DND-41 (cell line): ENCODE measurements around the gene SPATA4.

Experiments used
- ATAC-seq: fragments of 200-7000 bp; cut with Tn5 transposase; 3 replicates; pipeline ENCODE4 v1.9.1; 2021; ENCODE audit warnings: low read depth; ENCODE audit not compliant: insufficient read depth
- DNase-seq: peaks from one replicate; pipeline ENCODE4 v3.0.0-alpha.2; 2020
- H2AFZ ChIP-seq: 2 replicates; pipeline ENCODE4 v1.6.0; 2012; ENCODE audit warnings: low read depth, low read length
- H3K27ac ChIP-seq: 2 replicates; pipeline ENCODE4 v1.5.1; 2012; ENCODE audit warnings: low read length, inconsistent platforms
- H3K27me3 ChIP-seq: fragments of 200-600 bp; sonication (generic); 2 replicates; pipeline ENCODE4 v1.6.0; 2012; ENCODE audit warnings: low read length, mild to moderate bottlenecking, inconsistent platforms; ENCODE audit not compliant: insufficient read depth, poor library complexity
- H3K36me3 ChIP-seq: 2 replicates; pipeline ENCODE4 v1.5.1; 2012; ENCODE audit warnings: low read length, inconsistent platforms; ENCODE audit not compliant: insufficient read depth
- H3K4me1 ChIP-seq: 2 replicates; pipeline ENCODE4 v1.5.1; 2012; ENCODE audit warnings: mild to moderate bottlenecking, low read length; ENCODE audit not compliant: insufficient read depth
- H3K4me2 ChIP-seq: 2 replicates; pipeline ENCODE4 v1.6.0; 2012; ENCODE audit warnings: mild to moderate bottlenecking, moderate library complexity, low read length, inconsistent platforms; ENCODE audit not compliant: insufficient read depth
- H3K4me3 ChIP-seq, 2 experiments: fragments of 200-600 bp in 1 of 2; shearing (Covaris generic) in 1 of 2; 2 replicates each; pipeline ENCODE4 v1.5.1; 2012 to 2016; ENCODE audit warnings: inconsistent platforms in 2 of 2, low read length in 2 of 2, mild to moderate bottlenecking in 2 of 2, low read depth in 1 of 2, moderate library complexity in 1 of 2
- H3K79me2 ChIP-seq: 2 replicates; pipeline ENCODE4 v1.6.0; 2012; ENCODE audit warnings: low read length, inconsistent platforms; ENCODE audit not compliant: insufficient read depth
- H3K9ac ChIP-seq: 2 replicates; pipeline ENCODE4 v1.6.0; 2012; ENCODE audit warnings: low read depth, mild to moderate bottlenecking, inconsistent platforms, low read length, moderate library complexity
- H3K9me3 ChIP-seq: 2 replicates; pipeline ENCODE4 v1.5.1; 2012; ENCODE audit warnings: low read length, moderate library complexity, mild to moderate bottlenecking, inconsistent platforms; ENCODE audit not compliant: insufficient read depth, severe bottlenecking
- H4K20me1 ChIP-seq: 2 replicates; pipeline ENCODE4 v1.6.0; 2012; ENCODE audit warnings: low read length; ENCODE audit not compliant: insufficient read depth
- EZH2 ChIP-seq: IDR thresholded peaks from 3 replicates; pipeline ENCODE4 v1.6.1; 2012; ENCODE audit warnings: borderline replicate concordance, low read depth, mild to moderate bottlenecking, moderate library complexity, low read length, inconsistent platforms; ENCODE audit not compliant: severe bottlenecking
- TF ChIP-seq, protein P1 (sequence below): IDR thresholded peaks from 2 replicates; pipeline ENCODE4 v1.5.1; 2012; ENCODE audit warnings: borderline replicate concordance, low read length, moderate library complexity, mild to moderate bottlenecking; ENCODE audit not compliant: poor library complexity, severe bottlenecking; ENCODE audit errors: extremely low read depth

The SPATA4 gene

DNA sequence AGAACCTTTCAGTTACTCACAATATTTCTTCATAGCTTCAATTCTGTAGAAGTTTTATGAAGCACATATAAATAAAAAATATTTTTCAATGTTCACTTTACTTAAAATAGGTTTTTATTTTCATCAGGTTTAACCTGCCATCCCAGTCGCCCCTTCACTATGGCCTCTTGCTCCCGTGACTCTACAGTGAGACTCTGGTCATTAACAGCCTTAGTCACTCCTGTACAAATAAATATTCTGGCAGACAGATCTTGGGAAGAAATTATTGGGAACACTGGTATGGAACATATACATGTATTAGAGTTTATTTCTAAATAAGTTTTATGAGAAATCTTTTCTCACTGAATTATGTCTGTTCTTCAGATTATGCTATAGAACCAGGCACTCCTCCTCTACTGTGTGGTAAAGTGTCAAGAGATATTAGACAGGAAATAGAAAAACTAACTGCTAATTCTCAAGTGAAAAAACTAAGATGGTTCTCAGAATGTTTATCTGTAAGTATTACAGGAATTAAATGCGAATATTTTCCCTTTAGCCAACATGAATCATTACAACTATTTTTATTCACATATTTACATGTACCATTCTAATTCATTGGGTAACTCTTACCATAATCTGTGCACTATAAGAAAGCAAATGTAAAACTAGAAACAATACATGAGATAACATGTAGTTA lies 45.6 kb downstream of the SPATA4 start:
- Histone ChIP-seq H3K4me1 (no peaks in the 10 kb centered on the region), H4K20me1 (no peaks in the 10 kb centered on the region), H3K4me3 (no peak overlapping the region), H3K79me2 (no peaks in the 10 kb centered on the region), H3K27ac (no peak overlapping the region), H3K36me3 (no peaks in the 10 kb centered on the region), H3K9me3 (no peaks in the 10 kb centered on the region), H3K27me3 (no peaks in the 10 kb centered on the region), H3K9ac (no peak overlapping the region), H2AFZ (no peak overlapping the region), H3K4me2 (no peak overlapping the region)
- DNase-seq (no peak), ATAC-seq (no peak)
- TF ChIP-seq, protein P1, sequence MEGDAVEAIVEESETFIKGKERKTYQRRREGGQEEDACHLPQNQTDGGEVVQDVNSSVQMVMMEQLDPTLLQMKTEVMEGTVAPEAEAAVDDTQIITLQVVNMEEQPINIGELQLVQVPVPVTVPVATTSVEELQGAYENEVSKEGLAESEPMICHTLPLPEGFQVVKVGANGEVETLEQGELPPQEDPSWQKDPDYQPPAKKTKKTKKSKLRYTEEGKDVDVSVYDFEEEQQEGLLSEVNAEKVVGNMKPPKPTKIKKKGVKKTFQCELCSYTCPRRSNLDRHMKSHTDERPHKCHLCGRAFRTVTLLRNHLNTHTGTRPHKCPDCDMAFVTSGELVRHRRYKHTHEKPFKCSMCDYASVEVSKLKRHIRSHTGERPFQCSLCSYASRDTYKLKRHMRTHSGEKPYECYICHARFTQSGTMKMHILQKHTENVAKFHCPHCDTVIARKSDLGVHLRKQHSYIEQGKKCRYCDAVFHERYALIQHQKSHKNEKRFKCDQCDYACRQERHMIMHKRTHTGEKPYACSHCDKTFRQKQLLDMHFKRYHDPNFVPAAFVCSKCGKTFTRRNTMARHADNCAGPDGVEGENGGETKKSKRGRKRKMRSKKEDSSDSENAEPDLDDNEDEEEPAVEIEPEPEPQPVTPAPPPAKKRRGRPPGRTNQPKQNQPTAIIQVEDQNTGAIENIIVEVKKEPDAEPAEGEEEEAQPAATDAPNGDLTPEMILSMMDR: no peak
- no peak for TF ChIP-seq EZH2

DNA sequence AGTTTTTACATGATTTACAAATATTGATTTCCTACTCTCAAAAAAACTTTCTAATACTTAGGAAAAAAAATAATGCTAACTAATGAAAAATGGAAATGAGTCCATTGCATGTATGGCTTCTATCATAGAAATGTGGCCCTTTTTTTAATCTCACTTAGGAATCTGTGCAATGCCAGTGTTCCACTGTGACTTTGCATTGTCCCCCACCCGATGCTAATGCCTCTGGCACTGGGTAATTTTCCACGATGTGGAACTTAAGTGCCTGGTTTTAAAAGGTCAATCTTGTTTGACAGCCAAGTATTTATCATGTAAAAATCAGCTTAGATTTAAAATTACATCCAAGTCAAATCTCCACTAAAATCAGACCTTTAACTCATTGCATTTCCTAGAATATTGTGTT lies 53.1 kb downstream of the SPATA4 start:
- H4K20me1 ChIP-seq: no peaks in the 10 kb centered on the region
- no peaks in the 10 kb centered on the region for H3K36me3 ChIP-seq
- H3K9ac ChIP-seq: no peak overlapping the region
- no peak for ATAC-seq
- H2AFZ ChIP-seq: no peak overlapping the region
- no peak overlapping the region for H3K4me3 ChIP-seq
- no peaks in the 10 kb centered on the region for H3K79me2 ChIP-seq
- no peaks in the 10 kb centered on the region for H3K27me3 ChIP-seq
- H3K4me2 ChIP-seq: no peak overlapping the region
- no peaks in the 10 kb centered on the region for H3K9me3 ChIP-seq
- no peak for TF ChIP-seq EZH2
- TF ChIP-seq, protein P1: no peak
- no peak overlapping the region for H3K27ac ChIP-seq
- H3K4me1 ChIP-seq: no peaks in the 10 kb centered on the region
- DNase-seq: no peak

DNA sequence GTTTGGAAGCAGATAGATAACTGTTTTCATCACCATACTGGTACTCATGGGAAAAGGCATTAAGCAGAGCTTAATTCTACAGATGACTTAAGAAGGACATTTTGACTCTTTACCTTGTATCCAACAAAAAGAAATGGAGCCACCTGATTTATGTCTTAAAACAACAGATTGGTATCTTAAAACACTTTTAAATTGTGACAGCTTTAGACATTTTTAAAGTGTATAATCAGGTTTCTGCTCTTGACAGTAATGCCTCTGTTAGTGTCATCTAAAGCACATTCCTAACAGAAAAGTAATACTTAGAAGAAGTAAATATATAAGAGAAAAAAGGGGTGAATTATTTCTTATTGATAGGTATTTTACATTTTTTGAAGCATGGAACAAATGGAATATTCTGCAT lies 55.9 kb downstream of the SPATA4 start:
- DNase-seq (no peak), ATAC-seq (no peak)
- H4K20me1 ChIP-seq: no peaks in the 10 kb centered on the region
- no peaks in the 10 kb centered on the region for H3K79me2 ChIP-seq
- H3K9me3 ChIP-seq: no peaks in the 10 kb centered on the region
- H2AFZ ChIP-seq: no peak overlapping the region
- no peaks in the 10 kb centered on the region for H3K27me3 ChIP-seq
- H3K4me3 ChIP-seq: no peak overlapping the region
- H3K4me1 ChIP-seq: no peaks in the 10 kb centered on the region
- H3K9ac ChIP-seq: no peak overlapping the region
- H3K36me3 ChIP-seq: no peaks in the 10 kb centered on the region
- H3K27ac ChIP-seq: no peak overlapping the region
- no peak overlapping the region for H3K4me2 ChIP-seq
- TF ChIP-seq, protein P1: no peak
- TF ChIP-seq EZH2: no peak

DNA sequence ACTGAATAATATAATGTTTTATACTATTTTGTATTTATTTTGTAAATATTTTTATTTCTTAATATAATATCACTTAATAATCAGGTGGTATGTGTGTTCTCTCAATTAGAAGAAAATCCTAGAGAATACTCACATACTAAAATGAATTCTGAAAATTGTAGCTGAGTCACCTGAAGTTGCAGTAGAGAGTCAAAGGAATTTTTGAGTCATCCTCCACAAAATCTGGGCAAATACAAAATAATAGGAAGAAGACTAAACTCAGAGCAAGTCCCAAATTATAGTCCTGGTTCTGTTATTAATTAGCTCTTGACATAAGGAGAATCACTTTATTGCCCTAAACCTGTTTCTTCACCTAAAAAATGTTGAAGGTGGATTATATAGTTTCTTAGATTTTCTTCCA lies 57.8 kb downstream of the SPATA4 start:
- no peaks in the 10 kb centered on the region for H3K27me3 ChIP-seq
- ATAC-seq (no peak), DNase-seq (no peak)
- H3K27ac ChIP-seq: no peak overlapping the region
- no peak overlapping the region for H3K9ac ChIP-seq
- no peak overlapping the region for H3K4me3 ChIP-seq
- no peak overlapping the region for H2AFZ ChIP-seq
- no peaks in the 10 kb centered on the region for H3K36me3 ChIP-seq
- no peaks in the 10 kb centered on the region for H4K20me1 ChIP-seq
- no peaks in the 10 kb centered on the region for H3K4me1 ChIP-seq
- no peak for TF ChIP-seq EZH2
- TF ChIP-seq, protein P1: no peak
- H3K9me3 ChIP-seq: no peaks in the 10 kb centered on the region
- H3K79me2 ChIP-seq: no peaks in the 10 kb centered on the region
- no peak overlapping the region for H3K4me2 ChIP-seq
